ENCODE data around the gene KRR1.

The KRR1 gene

DNA sequence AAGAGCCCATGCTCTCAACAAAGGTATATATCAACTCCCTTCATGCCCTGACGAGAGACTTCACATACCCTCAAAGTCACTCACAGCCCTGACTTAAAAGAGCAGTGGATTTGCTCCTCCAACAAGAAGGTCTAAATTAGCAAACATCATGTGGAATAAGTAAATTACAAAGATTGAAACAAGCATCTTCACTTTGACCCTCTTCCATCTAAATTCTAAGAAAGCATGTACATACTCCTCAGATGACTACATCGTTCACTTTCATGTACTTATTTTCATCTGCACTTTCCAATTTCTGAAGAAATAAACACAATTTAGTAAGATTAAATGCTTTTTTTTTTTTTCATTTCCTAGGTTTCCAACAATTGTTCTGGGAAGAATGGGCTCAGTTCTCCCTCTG is 38.6 kb upstream of the KRR1 start:
- TF ChIP-seq CREB1 (IDR thresholded peaks at IDR 0.05; ENCODE audit: low read depth) (no peak), TAF1 (IDR thresholded peaks at IDR 0.05; ENCODE audit: low read depth) (no peak), YY1 (IDR thresholded peaks at IDR 0.05; ENCODE audit: low read depth) (no peak), EGR1 (IDR thresholded peaks at IDR 0.05) (no peak), ZBTB7A (IDR thresholded peaks at IDR 0.05; ENCODE audit: low read depth) (no peak), TEAD4 (IDR thresholded peaks at IDR 0.05) (no peak), EP300 (IDR thresholded peaks at IDR 0.05; ENCODE audit: borderline replicate concordance) (no peak), FOXM1 (IDR thresholded peaks at IDR 0.05; ENCODE audit: borderline replicate concordance, low read depth) (no peak), TCF12 (IDR thresholded peaks at IDR 0.05; ENCODE audit: low read depth) (no peak), RAD21 (IDR thresholded peaks at IDR 0.05; ENCODE audit: low read depth) (no peak), NFIC (IDR thresholded peaks at IDR 0.05) (no peak), CEBPB (IDR thresholded peaks at IDR 0.05) (no peak)
- TF ChIP-seq, protein P1, sequence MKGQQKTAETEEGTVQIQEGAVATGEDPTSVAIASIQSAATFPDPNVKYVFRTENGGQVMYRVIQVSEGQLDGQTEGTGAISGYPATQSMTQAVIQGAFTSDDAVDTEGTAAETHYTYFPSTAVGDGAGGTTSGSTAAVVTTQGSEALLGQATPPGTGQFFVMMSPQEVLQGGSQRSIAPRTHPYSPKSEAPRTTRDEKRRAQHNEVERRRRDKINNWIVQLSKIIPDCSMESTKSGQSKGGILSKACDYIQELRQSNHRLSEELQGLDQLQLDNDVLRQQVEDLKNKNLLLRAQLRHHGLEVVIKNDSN (IDR thresholded peaks at IDR 0.05), result no peak
- TF ChIP-seq, protein P2, sequence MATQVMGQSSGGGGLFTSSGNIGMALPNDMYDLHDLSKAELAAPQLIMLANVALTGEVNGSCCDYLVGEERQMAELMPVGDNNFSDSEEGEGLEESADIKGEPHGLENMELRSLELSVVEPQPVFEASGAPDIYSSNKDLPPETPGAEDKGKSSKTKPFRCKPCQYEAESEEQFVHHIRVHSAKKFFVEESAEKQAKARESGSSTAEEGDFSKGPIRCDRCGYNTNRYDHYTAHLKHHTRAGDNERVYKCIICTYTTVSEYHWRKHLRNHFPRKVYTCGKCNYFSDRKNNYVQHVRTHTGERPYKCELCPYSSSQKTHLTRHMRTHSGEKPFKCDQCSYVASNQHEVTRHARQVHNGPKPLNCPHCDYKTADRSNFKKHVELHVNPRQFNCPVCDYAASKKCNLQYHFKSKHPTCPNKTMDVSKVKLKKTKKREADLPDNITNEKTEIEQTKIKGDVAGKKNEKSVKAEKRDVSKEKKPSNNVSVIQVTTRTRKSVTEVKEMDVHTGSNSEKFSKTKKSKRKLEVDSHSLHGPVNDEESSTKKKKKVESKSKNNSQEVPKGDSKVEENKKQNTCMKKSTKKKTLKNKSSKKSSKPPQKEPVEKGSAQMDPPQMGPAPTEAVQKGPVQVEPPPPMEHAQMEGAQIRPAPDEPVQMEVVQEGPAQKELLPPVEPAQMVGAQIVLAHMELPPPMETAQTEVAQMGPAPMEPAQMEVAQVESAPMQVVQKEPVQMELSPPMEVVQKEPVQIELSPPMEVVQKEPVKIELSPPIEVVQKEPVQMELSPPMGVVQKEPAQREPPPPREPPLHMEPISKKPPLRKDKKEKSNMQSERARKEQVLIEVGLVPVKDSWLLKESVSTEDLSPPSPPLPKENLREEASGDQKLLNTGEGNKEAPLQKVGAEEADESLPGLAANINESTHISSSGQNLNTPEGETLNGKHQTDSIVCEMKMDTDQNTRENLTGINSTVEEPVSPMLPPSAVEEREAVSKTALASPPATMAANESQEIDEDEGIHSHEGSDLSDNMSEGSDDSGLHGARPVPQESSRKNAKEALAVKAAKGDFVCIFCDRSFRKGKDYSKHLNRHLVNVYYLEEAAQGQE (IDR thresholded peaks at IDR 0.05; ENCODE audit: low read depth), result no peak
- TF ChIP-seq, protein P3, sequence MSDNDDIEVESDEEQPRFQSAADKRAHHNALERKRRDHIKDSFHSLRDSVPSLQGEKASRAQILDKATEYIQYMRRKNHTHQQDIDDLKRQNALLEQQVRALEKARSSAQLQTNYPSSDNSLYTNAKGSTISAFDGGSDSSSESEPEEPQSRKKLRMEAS (IDR thresholded peaks at IDR 0.05), result no peak

DNA sequence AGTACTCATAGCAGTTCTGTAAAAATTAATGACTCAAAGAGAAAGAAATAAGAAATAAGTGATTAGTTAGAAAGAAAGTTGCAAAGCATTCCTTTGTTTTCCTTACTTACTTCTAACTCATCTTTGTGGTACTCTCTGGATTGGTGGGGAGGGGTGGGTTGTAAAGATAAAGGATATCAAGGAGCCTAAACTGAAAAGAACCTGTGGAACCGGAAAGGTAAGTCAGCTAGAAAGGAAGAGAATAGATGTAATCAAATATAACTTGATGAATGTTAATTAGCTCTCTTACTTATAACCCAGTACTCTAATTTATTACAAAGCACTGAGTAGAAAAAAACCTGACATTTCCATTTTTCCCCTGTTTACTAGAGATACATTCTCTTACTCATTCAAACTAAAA is 37.5 kb upstream of the KRR1 start:
- no peak for TF ChIP-seq EP300 (IDR thresholded peaks at IDR 0.05; ENCODE audit: borderline replicate concordance)
- no peak for TF ChIP-seq NFIC (IDR thresholded peaks at IDR 0.05)
- TF ChIP-seq CEBPB (IDR thresholded peaks at IDR 0.05), result no peak

DNA sequence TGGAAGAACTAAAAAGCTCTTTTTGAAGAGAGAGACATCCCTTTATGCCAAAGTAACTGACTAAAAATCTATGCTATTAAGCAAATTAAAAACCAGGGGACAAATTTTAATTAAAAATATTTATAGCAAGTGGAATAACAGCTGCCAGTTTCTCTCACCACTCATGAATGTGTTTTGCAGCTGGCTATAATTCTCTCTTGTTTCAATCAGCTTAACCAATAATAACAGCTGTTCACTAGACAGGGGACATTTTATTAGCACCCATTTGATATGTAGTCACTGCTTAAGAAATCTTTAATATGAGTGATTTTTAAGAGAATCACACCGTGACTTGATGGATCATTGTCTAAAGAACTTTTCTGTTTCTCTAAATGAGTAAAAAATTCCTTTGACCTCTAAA is 34.2 kb upstream of the KRR1 start:
- TF ChIP-seq NFIC (IDR thresholded peaks at IDR 0.05), result no peak

DNA sequence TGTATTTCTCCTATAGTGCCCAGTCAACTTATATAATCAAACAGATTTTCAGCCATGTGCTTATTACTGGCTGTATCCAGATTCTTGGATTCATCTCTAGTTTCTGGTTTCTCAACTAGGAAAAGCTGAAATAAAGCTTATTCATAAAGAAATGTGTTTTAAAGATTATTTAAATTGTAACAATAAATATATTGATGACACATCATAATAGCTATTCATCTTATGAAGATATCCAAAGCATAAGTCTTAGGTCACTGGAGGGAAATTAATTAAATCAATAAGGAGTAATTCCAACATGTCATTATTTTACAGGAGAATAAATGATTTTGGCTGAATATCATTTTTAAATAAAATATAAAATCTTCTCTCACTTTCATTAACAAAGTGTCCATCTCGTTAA is 32.1 kb upstream of the KRR1 start:
- no peak for TF ChIP-seq TCF12 (IDR thresholded peaks at IDR 0.05; ENCODE audit: low read depth)
- TF ChIP-seq, protein P3 (IDR thresholded peaks at IDR 0.05), result no peak

DNA sequence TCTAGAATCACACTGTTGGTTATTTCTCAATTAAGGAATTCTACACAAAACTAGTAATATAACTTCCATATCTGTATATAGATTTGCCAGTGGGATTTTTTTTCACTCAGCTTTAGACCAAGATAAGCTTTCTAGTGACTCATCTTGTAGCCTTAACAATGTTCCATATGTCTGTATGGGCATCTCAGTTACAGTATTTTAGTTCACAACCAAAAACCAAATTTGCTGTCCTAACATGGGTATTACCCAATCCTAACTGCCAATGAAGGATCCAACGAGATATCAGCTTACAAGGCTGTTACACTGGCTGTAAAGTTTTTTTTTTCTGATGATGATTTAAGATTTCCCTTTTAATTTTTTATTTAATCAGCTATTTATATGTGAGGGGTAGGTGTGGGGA is 31.5 kb upstream of the KRR1 start:
- TF ChIP-seq NFIC (IDR thresholded peaks at IDR 0.05), result no peak
- TF ChIP-seq CREB1 (IDR thresholded peaks at IDR 0.05; ENCODE audit: low read depth), result no peak
- TF ChIP-seq, protein P1 (IDR thresholded peaks at IDR 0.05), result no peak
- no peak for TF ChIP-seq TCF12 (IDR thresholded peaks at IDR 0.05; ENCODE audit: low read depth)

DNA sequence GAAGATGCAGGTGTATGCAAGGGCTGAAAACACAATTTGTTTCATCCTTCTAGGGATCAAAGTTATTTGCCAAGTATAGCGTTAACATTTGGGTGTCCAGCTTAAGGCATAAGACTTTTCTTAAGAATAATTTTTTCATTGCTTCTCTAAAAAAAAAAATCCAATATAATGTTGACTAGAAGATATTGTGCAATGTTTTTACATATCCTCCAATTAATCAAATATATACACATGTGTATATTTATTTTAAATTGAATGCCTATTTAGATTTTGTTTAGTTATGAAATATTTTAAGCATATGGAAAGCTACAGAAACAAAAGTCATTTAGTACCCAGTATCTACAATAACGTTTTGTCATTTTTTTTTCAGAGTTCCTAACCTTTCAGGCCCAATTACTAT is 28.5 kb upstream of the KRR1 start:
- TF ChIP-seq EP300 (IDR thresholded peaks at IDR 0.05; ENCODE audit: borderline replicate concordance) (no peak), YY1 (IDR thresholded peaks at IDR 0.05; ENCODE audit: low read depth) (no peak), TEAD4 (IDR thresholded peaks at IDR 0.05) (no peak), TAF1 (IDR thresholded peaks at IDR 0.05; ENCODE audit: low read depth) (no peak), EGR1 (IDR thresholded peaks at IDR 0.05) (no peak), CREB1 (IDR thresholded peaks at IDR 0.05; ENCODE audit: low read depth) (no peak), FOXM1 (IDR thresholded peaks at IDR 0.05; ENCODE audit: borderline replicate concordance, low read depth) (no peak), CEBPB (IDR thresholded peaks at IDR 0.05) (no peak), NFIC (IDR thresholded peaks at IDR 0.05) (no peak)
- TF ChIP-seq, protein P2 (IDR thresholded peaks at IDR 0.05; ENCODE audit: low read depth), result no peak

DNA sequence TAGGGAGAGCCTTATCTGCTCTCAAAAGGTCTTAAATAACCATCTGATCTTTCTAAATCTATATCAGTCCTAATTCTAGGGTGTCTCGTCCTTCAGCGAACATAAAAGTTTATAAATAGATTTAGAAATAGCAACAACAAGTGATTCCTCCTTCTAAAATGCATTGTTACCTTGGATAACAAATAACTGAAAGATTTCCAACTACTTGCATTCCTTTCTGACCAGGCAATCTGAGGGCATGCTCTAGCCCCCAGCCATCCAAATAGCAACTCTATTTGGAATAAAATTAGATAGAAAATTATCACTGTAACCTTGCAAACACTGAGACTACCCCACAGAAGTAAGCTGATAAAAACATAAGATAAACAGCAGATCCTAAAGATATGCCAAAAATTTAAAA is 21.8 kb upstream of the KRR1 start:
- TF ChIP-seq TCF12 (IDR thresholded peaks at IDR 0.05; ENCODE audit: low read depth) (no peak), CREB1 (IDR thresholded peaks at IDR 0.05; ENCODE audit: low read depth) (no peak), NFIC (IDR thresholded peaks at IDR 0.05) (no peak), EGR1 (IDR thresholded peaks at IDR 0.05) (no peak), TEAD4 (IDR thresholded peaks at IDR 0.05) (no peak), FOXM1 (IDR thresholded peaks at IDR 0.05; ENCODE audit: borderline replicate concordance, low read depth) (no peak)
- TF ChIP-seq, protein P1 (IDR thresholded peaks at IDR 0.05), result no peak
- TF ChIP-seq, protein P3 (IDR thresholded peaks at IDR 0.05), result no peak

Data from Ishikawa (cell line).